Mesendoderm (in vitro differentiated cells): ENCODE measurements around the gene GJB2.

Source experiments
- DNase-seq: peaks from one replicate; pipeline ENCODE4 v3.0.0; 2013
- H2AK5ac ChIP-seq: 2 replicates; pipeline ENCODE4 v1.6.1; 2013; ENCODE audit warnings: low read length, inconsistent platforms
- H2BK120ac ChIP-seq: 2 replicates; pipeline ENCODE4 v1.6.1; 2013; ENCODE audit warnings: low read depth, mild to moderate bottlenecking, low read length, moderate library complexity, mixed read lengths
- H2BK15ac ChIP-seq: replicated peaks from 2 replicates; pipeline ENCODE4 v1.6.1; 2013; ENCODE audit warnings: low read depth, mild to moderate bottlenecking, moderate library complexity
- H2BK5ac ChIP-seq: 2 replicates; pipeline ENCODE4 v1.6.1; 2013; ENCODE audit warnings: low read length, inconsistent platforms
- H3K18ac ChIP-seq: 2 replicates; pipeline ENCODE4 v1.6.1; 2013; ENCODE audit warnings: mild to moderate bottlenecking, low read length, mixed read lengths
- H3K23ac ChIP-seq: one replicate; pipeline ENCODE4 v1.6.1; 2013; ENCODE audit warnings: low read length
- H3K27ac ChIP-seq: 2 replicates; pipeline ENCODE4 v1.5.1; 2013; ENCODE audit warnings: low read depth, mild to moderate bottlenecking, inconsistent platforms, low read length, moderate library complexity
- H3K27me3 ChIP-seq: 2 replicates; pipeline ENCODE4 v1.6.1; 2013; ENCODE audit warnings: low read length, control low read depth, mild to moderate bottlenecking, inconsistent platforms; ENCODE audit not compliant: insufficient read depth, poor library complexity
- H3K36me3 ChIP-seq: 2 replicates; pipeline ENCODE4 v1.6.1; 2013; ENCODE audit warnings: low read length, inconsistent platforms; ENCODE audit not compliant: control insufficient read depth, insufficient read depth
- H3K4ac ChIP-seq: one replicate; pipeline ENCODE4 v1.6.1; 2013; ENCODE audit warnings: low read depth, mild to moderate bottlenecking, low read length, moderate library complexity
- H3K4me1 ChIP-seq: 2 replicates; pipeline ENCODE4 v1.6.1; 2013; ENCODE audit warnings: low read depth, low read length, inconsistent platforms; ENCODE audit not compliant: control insufficient read depth
- H3K4me2 ChIP-seq: 2 replicates; pipeline ENCODE4 v1.6.1; 2013; ENCODE audit warnings: low read length
- H3K4me3 ChIP-seq: 2 replicates; pipeline ENCODE4 v1.5.1; 2013; ENCODE audit warnings: mild to moderate bottlenecking, low read length
- H3K56ac ChIP-seq: one replicate; pipeline ENCODE4 v1.6.1; 2013; ENCODE audit warnings: low read length
- H3K79me1 ChIP-seq: 2 replicates; pipeline ENCODE4 v1.6.1; 2013; ENCODE audit warnings: low read length, inconsistent platforms
- H3K79me2 ChIP-seq: 2 replicates; pipeline ENCODE4 v1.6.1; 2013; ENCODE audit warnings: mild to moderate bottlenecking, low read length; ENCODE audit not compliant: control insufficient read depth, insufficient read depth
- H3K9ac ChIP-seq: 2 replicates; pipeline ENCODE4 v1.6.1; 2013; ENCODE audit warnings: low read length, inconsistent platforms
- H4K5ac ChIP-seq: one replicate; pipeline ENCODE4 v1.6.1; 2013; ENCODE audit warnings: low read length
- H4K8ac ChIP-seq: one replicate; pipeline ENCODE4 v1.6.1; 2013; ENCODE audit warnings: low read depth, mild to moderate bottlenecking, control low read depth, low read length, moderate library complexity
- WGBS: extraction: QIAGEN DNeasy Blood & Tissue Kit; methylation state at CpG from one replicate; pipeline ENCODE4 v1.1.7; 2013; ENCODE audit warnings: low lambda C conversion rate, missing lambda C conversion rate; ENCODE audit not compliant: insufficient coverage; ENCODE audit errors: extremely low coverage; 5-methylcytosine and 5-hydroxymethylcytosine counted together

Gene GJB2

GRCh38 chr13:20182231-20182846 lies 10.4 kb downstream of the GJB2 start:
- H3K9ac ChIP-seq, result no peak overlapping the region
- no peak overlapping the region for H3K27ac ChIP-seq
- no CpG with 5 or more reads among the region's 5 CpGs for WGBS
- no peak overlapping the region for H2BK15ac ChIP-seq
- no peaks in the 10 kb centered on the region for H3K79me1 ChIP-seq
- no peaks in the 10 kb centered on the region for H3K79me2 ChIP-seq
- no peaks in the 10 kb centered on the region for H3K4me1 ChIP-seq
- no peak overlapping the region for H4K8ac ChIP-seq
- H3K4me2 ChIP-seq, result no peak overlapping the region
- H3K18ac ChIP-seq, result no peak overlapping the region
- no peak overlapping the region for H2AK5ac ChIP-seq
- no peak overlapping the region for H3K4me3 ChIP-seq
- H3K36me3 ChIP-seq, result no peaks in the 10 kb centered on the region
- H2BK5ac ChIP-seq, result no peak overlapping the region
- peak; percentile 80 for DNase-seq
- H3K56ac ChIP-seq, result no peak overlapping the region
- no peak overlapping the region for H3K4ac ChIP-seq
- no peak overlapping the region for H2BK120ac ChIP-seq
- H3K23ac ChIP-seq, result no peak overlapping the region
- no peak overlapping the region for H4K5ac ChIP-seq
- H3K27me3 ChIP-seq, result no peaks in the 10 kb centered on the region

- no peak overlapping the region for H3K23ac ChIP-seq
- H3K27ac ChIP-seq, result no peak overlapping the region
- no peak overlapping the region for H4K5ac ChIP-seq
- no peak overlapping the region for H4K8ac ChIP-seq
- no peak overlapping the region for H2AK5ac ChIP-seq
- H3K79me2 ChIP-seq, result no peaks in the 10 kb centered on the region
- no peak overlapping the region for H3K4me2 ChIP-seq
- WGBS, result no CpG with 5 or more reads among the region's 3 CpGs
- no peak overlapping the region for H2BK15ac ChIP-seq
- H2BK120ac ChIP-seq, result no peak overlapping the region
- no peak for DNase-seq
- no peak overlapping the region for H3K18ac ChIP-seq
- no peaks in the 10 kb centered on the region for H3K27me3 ChIP-seq
- H3K79me1 ChIP-seq, result no peaks in the 10 kb centered on the region
- no peak overlapping the region for H3K4ac ChIP-seq
- H3K56ac ChIP-seq, result no peak overlapping the region
- no peaks in the 10 kb centered on the region for H3K4me1 ChIP-seq
- H3K9ac ChIP-seq, result no peak overlapping the region
- no peak overlapping the region for H2BK5ac ChIP-seq
- H3K4me3 ChIP-seq, result no peak overlapping the region
- H3K36me3 ChIP-seq, result no peaks in the 10 kb centered on the region
Measured at GRCh38 chr13:20181188-20181587, 11.6 kb downstream of the GJB2 start.

GRCh38 chr13:20178156-20178555 lies 14.6 kb downstream of the GJB2 start:
- Histone ChIP-seq H2AK5ac (no peak overlapping the region), H3K36me3 (no peaks in the 10 kb centered on the region), H2BK5ac (no peak overlapping the region), H4K5ac (no peak overlapping the region), H3K4ac (no peak overlapping the region), H4K8ac (no peak overlapping the region), H3K56ac (no peak overlapping the region), H3K18ac (no peak overlapping the region), H3K79me2 (no peaks in the 10 kb centered on the region), H2BK120ac (no peak overlapping the region), H3K27me3 (no peaks in the 10 kb centered on the region), H3K4me1 (no peaks in the 10 kb centered on the region), H3K79me1 (no peaks in the 10 kb centered on the region), H2BK15ac (no peak overlapping the region), H3K27ac (no peak overlapping the region), H3K4me3 (no peak overlapping the region), H3K4me2 (no peak overlapping the region), H3K23ac (no peak overlapping the region), H3K9ac (no peak overlapping the region)
- no peak for DNase-seq
- no CpG with 5 or more reads among the region's 5 CpGs for WGBS

GRCh38 chr13:20177049-20177831 lies 15.5 kb downstream of the GJB2 start:
- Histone ChIP-seq H4K5ac (no peak overlapping the region), H3K18ac (no peak overlapping the region), H4K8ac (no peak overlapping the region), H3K79me2 (no peaks in the 10 kb centered on the region), H3K79me1 (no peaks in the 10 kb centered on the region), H2BK15ac (no peak overlapping the region), H2AK5ac (no peak overlapping the region), H3K27ac (no peak overlapping the region), H3K56ac (no peak overlapping the region), H3K4ac (no peak overlapping the region), H3K4me3 (no peak overlapping the region), H3K4me1 (no peaks in the 10 kb centered on the region), H3K4me2 (no peak overlapping the region), H2BK120ac (no peak overlapping the region), H3K23ac (no peak overlapping the region), H3K27me3 (no peaks in the 10 kb centered on the region), H3K9ac (no peak overlapping the region), H3K36me3 (no peaks in the 10 kb centered on the region), H2BK5ac (no peak overlapping the region)
- DNase-seq, result no peak
- no CpG with 5 or more reads among the region's 67 CpGs for WGBS

GRCh38 chr13:20175907-20176652 lies 16.7 kb downstream of the GJB2 start:
- Histone ChIP-seq H3K4me2 (no peak overlapping the region), H2BK15ac (no peak overlapping the region), H3K9ac (no peak overlapping the region), H3K18ac (no peak overlapping the region), H3K27me3 (no peaks in the 10 kb centered on the region), H3K4ac (no peak overlapping the region), H2BK120ac (no peak overlapping the region), H3K27ac (no peak overlapping the region), H2BK5ac (no peak overlapping the region), H4K5ac (no peak overlapping the region), H3K79me1 (no peaks in the 10 kb centered on the region), H3K56ac (no peak overlapping the region), H3K79me2 (no peaks in the 10 kb centered on the region), H2AK5ac (no peak overlapping the region), H3K23ac (no peak overlapping the region), H3K36me3 (no peaks in the 10 kb centered on the region), H3K4me1 (no peaks in the 10 kb centered on the region), H4K8ac (no peak overlapping the region), H3K4me3 (no peak overlapping the region)
- no peak for DNase-seq
- no CpG with 5 or more reads among the region's 14 CpGs for WGBS
